OCI-LY1 (cell line): Measurements from ENCODE around the gene THBS4.

Experiments
- H2AFZ ChIP-seq: fragments of 200-600 bp; sonication (generic), shearing (Covaris generic); 2 replicates; pipeline ENCODE4 v1.6.0; 2014; ENCODE audit warnings: antibody characterized with exemption, mild to moderate bottlenecking, low read length
- H3F3A ChIP-seq: fragments of 200-600 bp; sonication (generic), shearing (Covaris generic); 2 replicates; pipeline ENCODE4 v1.6.0; 2014; ENCODE audit warnings: mild to moderate bottlenecking, antibody characterized with exemption, low read length, moderate library complexity; ENCODE audit not compliant: insufficient read depth
- H3K27ac ChIP-seq: fragments of 200-600 bp; sonication (generic); 2 replicates; pipeline ENCODE4 v1.5.1; 2014; ENCODE audit warnings: low read length, mixed run types, mild to moderate bottlenecking, low read depth; ENCODE audit not compliant: poor library complexity, severe bottlenecking
- H3K27me3 ChIP-seq: fragments of 200-600 bp; sonication (generic); 2 replicates; pipeline ENCODE4 v1.6.0; 2014; ENCODE audit warnings: antibody characterized with exemption, mild to moderate bottlenecking, low read length, moderate library complexity; ENCODE audit not compliant: insufficient read depth
- H3K36me3 ChIP-seq: fragments of 200-600 bp; sonication (generic); 2 replicates; pipeline ENCODE4 v1.6.1; 2014; ENCODE audit warnings: mild to moderate bottlenecking, antibody characterized with exemption, low read length, moderate library complexity, mixed read lengths; ENCODE audit not compliant: insufficient read depth
- H3K4me1 ChIP-seq: fragments of 200-600 bp; sonication (generic); 2 replicates; pipeline ENCODE4 v1.5.1; 2014; ENCODE audit warnings: mild to moderate bottlenecking, low read length, moderate library complexity; ENCODE audit not compliant: insufficient read depth, severe bottlenecking
- H3K4me2 ChIP-seq: fragments of 200-600 bp; sonication (generic), shearing (Covaris generic); 2 replicates; pipeline ENCODE4 v1.6.1; 2014; ENCODE audit warnings: low read length
- H3K4me3 ChIP-seq: fragments of 200-600 bp; sonication (generic); 2 replicates; pipeline ENCODE4 v1.5.1; 2014; ENCODE audit warnings: low read length, low read depth, mild to moderate bottlenecking, mixed read lengths; ENCODE audit not compliant: poor library complexity, severe bottlenecking
- H3K79me2 ChIP-seq: fragments of 200-600 bp; shearing (Covaris generic); 2 replicates; pipeline ENCODE4 v1.6.1; 2016; ENCODE audit warnings: mixed run types, low read length, mixed read lengths; ENCODE audit not compliant: insufficient read depth
- H3K9ac ChIP-seq: fragments of 200-600 bp; sonication (generic), shearing (Covaris generic); 2 replicates; pipeline ENCODE4 v1.6.1; 2014; ENCODE audit warnings: mild to moderate bottlenecking, low read length, mixed read lengths
- H3K9me2 ChIP-seq: fragments of 200-600 bp; sonication (generic), shearing (Covaris generic); 2 replicates; pipeline ENCODE4 v1.6.1; 2014; ENCODE audit warnings: low read depth, mild to moderate bottlenecking, low read length, mixed read lengths
- H3K9me3 ChIP-seq: fragments of 200-600 bp; shearing (Covaris generic); 2 replicates; pipeline ENCODE4 v1.6.1; 2014; ENCODE audit warnings: low read length, mixed read lengths
- H4K20me1 ChIP-seq: fragments of 200-600 bp; sonication (generic), shearing (Covaris generic); 2 replicates; pipeline ENCODE4 v1.6.0; 2016; ENCODE audit warnings: mild to moderate bottlenecking, low read length; ENCODE audit not compliant: insufficient read depth
- CTCF ChIP-seq: fragments of 200-600 bp; sonication (generic), shearing (Covaris generic); IDR thresholded peaks from 2 replicates; pipeline ENCODE4 v1.5.1; 2017; ENCODE audit warnings: mild to moderate bottlenecking, antibody characterized with exemption, low read length, moderate library complexity, mixed read lengths
- EZH2 ChIP-seq: fragments of 200-600 bp; sonication (generic), shearing (Covaris generic); IDR thresholded peaks from 2 replicates; pipeline ENCODE4 v1.8.0; 2017; ENCODE audit warnings: borderline replicate concordance, mixed run types, mild to moderate bottlenecking, antibody characterized with exemption, low read length, moderate library complexity, mixed read lengths

THBS4 gene

GRCh38 chr5:80041527-80041926 is 6.4 kb downstream of the THBS4 start:
- H2AFZ ChIP-seq, result no peak overlapping the region
- H3K4me2 ChIP-seq, result no peak overlapping the region
- H3K79me2 ChIP-seq, result no peaks in the 10 kb centered on the region
- H3K9me3 ChIP-seq, result no peaks in the 10 kb centered on the region
- TF ChIP-seq CTCF (no peak), EZH2 (no peak)
- H3K36me3 ChIP-seq, result no peaks in the 10 kb centered on the region
- no peaks in the 10 kb centered on the region for H3K27me3 ChIP-seq
- H3K9me2 ChIP-seq, result no peaks in the 10 kb centered on the region
- H3K9ac ChIP-seq, result no peak overlapping the region
- H3K4me1 ChIP-seq, result no peaks in the 10 kb centered on the region
- H3F3A ChIP-seq, result no peaks in the 10 kb centered on the region
- no peak overlapping the region for H3K4me3 ChIP-seq
- H3K27ac ChIP-seq, result no peak overlapping the region
- no peaks in the 10 kb centered on the region for H4K20me1 ChIP-seq

GRCh38 chr5:80042330-80042729 is 7.2 kb downstream of the THBS4 start:
- H3K27me3 ChIP-seq, result no peaks in the 10 kb centered on the region
- no peak overlapping the region for H3K27ac ChIP-seq
- no peak overlapping the region for H3K4me2 ChIP-seq
- no peak overlapping the region for H3K9ac ChIP-seq
- H3K4me3 ChIP-seq, result no peak overlapping the region
- TF ChIP-seq EZH2 (no peak), CTCF (no peak)
- H3K36me3 ChIP-seq, result no peaks in the 10 kb centered on the region
- no peaks in the 10 kb centered on the region for H3F3A ChIP-seq
- no peaks in the 10 kb centered on the region for H3K79me2 ChIP-seq
- H3K9me2 ChIP-seq, result no peaks in the 10 kb centered on the region
- H3K4me1 ChIP-seq, result no peaks in the 10 kb centered on the region
- H4K20me1 ChIP-seq, result no peaks in the 10 kb centered on the region
- no peaks in the 10 kb centered on the region for H3K9me3 ChIP-seq
- no peak overlapping the region for H2AFZ ChIP-seq

- Histone ChIP-seq H3K9me3 (no peaks in the 10 kb centered on the region), H3K9ac (no peak overlapping the region), H3K4me1 (no peaks in the 10 kb centered on the region), H3K36me3 (no peaks in the 10 kb centered on the region), H2AFZ (no peak overlapping the region), H3K4me2 (no peak overlapping the region), H3F3A (no peaks in the 10 kb centered on the region), H3K79me2 (no peaks in the 10 kb centered on the region), H3K4me3 (no peak overlapping the region), H3K9me2 (no peaks in the 10 kb centered on the region), H3K27ac (no peak overlapping the region), H4K20me1 (no peaks in the 10 kb centered on the region), H3K27me3 (no peaks in the 10 kb centered on the region)
- TF ChIP-seq EZH2, result no peak
- TF ChIP-seq CTCF, result no peak
These were observed 8.0 kb downstream of the THBS4 start for GRCh38 chr5:80043187-80043586.
